ENCODE measurements around the gene TAAR6. TPM values are rescaled to one million over a fixed set of nuclear protein-coding genes. Genes with fewer than 3 reads are reported as not detected.

Gene TAAR6
- polyA plus RNA-seq, 1 donor (not counting 4 experiments of a cell fraction or from before 2014, with no cell fraction given), result not detected

DNA sequence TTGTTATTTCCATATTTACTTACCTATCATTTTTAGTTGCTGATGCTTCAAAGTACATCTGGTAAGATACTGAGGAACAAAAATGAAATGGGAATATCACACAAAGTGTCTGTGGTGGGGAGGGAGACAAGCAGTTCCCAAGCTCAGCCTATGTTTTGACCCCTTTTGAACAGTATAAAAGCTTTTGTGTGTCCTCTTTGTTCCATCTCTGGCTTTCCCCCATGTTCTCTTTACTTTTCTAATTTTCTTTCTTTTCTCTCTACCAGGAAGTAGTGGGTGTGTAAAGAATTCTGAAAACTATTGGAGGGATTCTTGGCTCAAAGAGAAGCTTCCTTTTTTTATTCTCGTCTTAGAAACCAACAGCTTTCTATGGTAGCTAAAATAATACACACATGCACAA is 46.6 kb downstream of the TAAR6 start:
- TF ChIP-seq, protein P1, sequence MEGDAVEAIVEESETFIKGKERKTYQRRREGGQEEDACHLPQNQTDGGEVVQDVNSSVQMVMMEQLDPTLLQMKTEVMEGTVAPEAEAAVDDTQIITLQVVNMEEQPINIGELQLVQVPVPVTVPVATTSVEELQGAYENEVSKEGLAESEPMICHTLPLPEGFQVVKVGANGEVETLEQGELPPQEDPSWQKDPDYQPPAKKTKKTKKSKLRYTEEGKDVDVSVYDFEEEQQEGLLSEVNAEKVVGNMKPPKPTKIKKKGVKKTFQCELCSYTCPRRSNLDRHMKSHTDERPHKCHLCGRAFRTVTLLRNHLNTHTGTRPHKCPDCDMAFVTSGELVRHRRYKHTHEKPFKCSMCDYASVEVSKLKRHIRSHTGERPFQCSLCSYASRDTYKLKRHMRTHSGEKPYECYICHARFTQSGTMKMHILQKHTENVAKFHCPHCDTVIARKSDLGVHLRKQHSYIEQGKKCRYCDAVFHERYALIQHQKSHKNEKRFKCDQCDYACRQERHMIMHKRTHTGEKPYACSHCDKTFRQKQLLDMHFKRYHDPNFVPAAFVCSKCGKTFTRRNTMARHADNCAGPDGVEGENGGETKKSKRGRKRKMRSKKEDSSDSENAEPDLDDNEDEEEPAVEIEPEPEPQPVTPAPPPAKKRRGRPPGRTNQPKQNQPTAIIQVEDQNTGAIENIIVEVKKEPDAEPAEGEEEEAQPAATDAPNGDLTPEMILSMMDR (optimal IDR thresholded peaks at IDR 0.05 in 1 of 3, IDR thresholded peaks at IDR 0.05 in 1 of 3, conservative IDR thresholded peaks at IDR 0.05 in 1 of 3; ENCODE audit: extremely low read depth in 1 of 3, insufficient read depth in 2 of 3, low read length in 3 of 3), result no peak
- TF ChIP-seq EZH2 (IDR thresholded peaks at IDR 0.05; ENCODE audit: low read length), result no peak

More for the DNA sequence above, 46.6 kb downstream of the TAAR6 start:
- Histone ChIP-seq H3K36me3 (ENCODE audit: control insufficient read depth in 2 of 2, extremely low read depth in 1 of 2, insufficient read depth in 2 of 2, low read length in 2 of 2) (no peaks in the 10 kb centered on the region), H3K4me2 (ENCODE audit: control insufficient read depth, extremely low read depth, insufficient read depth, low read depth, low read length) (no peak overlapping the region), H2AFZ (ENCODE audit: control insufficient read depth, low read length) (no peak overlapping the region), H3K9me1 (ENCODE audit: control insufficient read depth, extremely low read depth, insufficient read depth, low read length) (no peaks in the 10 kb centered on the region), H3K4me3 (ENCODE audit: control insufficient read depth in 2 of 3, extremely low read depth in 1 of 3, insufficient read depth in 2 of 3, low read depth in 1 of 3, low read length in 3 of 3) (no peak overlapping the region), H3K27me3 (ENCODE audit: control insufficient read depth, extremely low read depth, insufficient read depth, low read length) (no peaks in the 10 kb centered on the region), H4K20me1 (ENCODE audit: control insufficient read depth, extremely low read depth, insufficient read depth, low read length) (no peaks in the 10 kb centered on the region), H3K79me2 (ENCODE audit: control insufficient read depth, insufficient read depth, low read length) (no peaks in the 10 kb centered on the region), H3K27ac (ENCODE audit: control insufficient read depth, insufficient read depth, low read length) (no peak overlapping the region), H3K9ac (ENCODE audit: control insufficient read depth, extremely low read depth, insufficient read depth, low read length) (no peak overlapping the region), H3K9me3 (ENCODE audit: control insufficient read depth, low read depth, low read length) (no peaks in the 10 kb centered on the region), H3K4me1 (ENCODE audit: control insufficient read depth, extremely low read depth, insufficient read depth, low read length) (peaks cover 17% of the 10 kb centered on the region)
- DNase-seq (ENCODE audit: low read depth, low spot score) (no peak), FAIRE-seq (no peak)
- dilution Hi-C loops (cut with MboI; ENCODE audit: extremely low pct_ligation_motif_present, low sequenced_read_pairs), result no loop called here

Small RNA genes within 50 kb of the gene (small RNA-seq; reads per million reads assigned to genes)
- gene TAAR7P (ENCODE audit: insufficient read length in 3 of 3, low read depth in 3 of 3, low replicate concordance in 1 of 3), result 0 reads per million in 3 experiments

Other genes with a start within 250 kb of the TAAR6 start
- 2.3 to 2.7 TPM (median 2.3 TPM) in 3 replicates for gene MOXD1, start 168.8 kb upstream of the TAAR6 start, polyA plus RNA-seq
- 28.8 to 41.0 TPM (median 34.9 TPM) in 3 replicates for gene STX7, start 57.2 kb upstream of the TAAR6 start, polyA plus RNA-seq
- not detected in 3 replicates for gene TAAR9, start 32.0 kb upstream of the TAAR6 start, polyA plus RNA-seq
- not detected in 3 replicates for gene TAAR8, start 17.6 kb upstream of the TAAR6 start, polyA plus RNA-seq
- not detected in 3 replicates for gene TAAR5, start 19.4 kb downstream of the TAAR6 start, polyA plus RNA-seq
- not detected in 3 replicates for gene TAAR2, start 54.0 kb downstream of the TAAR6 start, polyA plus RNA-seq
- not detected in 3 replicates for gene TAAR1, start 88.9 kb downstream of the TAAR6 start, polyA plus RNA-seq
- gene VNN1, start 143.7 kb downstream of the TAAR6 start, polyA plus RNA-seq, result 1.5 to 3.8 TPM (median 3.3 TPM) in 3 replicates
- not detected in 3 replicates for gene VNN2, start 187.6 kb downstream of the TAAR6 start, polyA plus RNA-seq
- gene SLC18B1, start 228.3 kb downstream of the TAAR6 start, polyA plus RNA-seq, result 14.4 to 23.1 TPM (median 15.8 TPM) in 3 replicates
- 3,202 to 4,120 TPM (median 3,970 TPM) in 3 replicates for gene RPS12, start 244.2 kb downstream of the TAAR6 start, polyA plus RNA-seq